ENCODE results near the gene AUTS2. TPM values are rescaled to one million over a fixed set of nuclear protein-coding genes. Genes with fewer than 3 reads are reported as not detected.

AUTS2 gene
- total RNA-seq, 1 experiment from 2014 or later = 256 TPM

- Mint-ChIP-seq H3K27me3 (ENCODE audit: low read depth) (peaks cover 10% of the 10 kb centered on the region; the same call in 1 of the 2 replicates), H3K4me1 (peaks cover 27 to 29% of the 10 kb centered on the region in 2 experiments), H3K27ac (no peak overlapping the region), H3K4me3 (no peak overlapping the region), H3K36me3 (ENCODE audit: insufficient read depth in 1 of 3, low read depth in 3 of 3) (no peaks in the 10 kb centered on the region), H3K9me3 (no peaks in the 10 kb centered on the region)
- H3K56ac ChIP-seq (ENCODE audit: insufficient read length, low read depth, low read length) = no peak overlapping the region
- H3K4me2 ChIP-seq (ENCODE audit: insufficient read depth, insufficient read length, low read length) = no peak overlapping the region
- no peak overlapping the region for H3K18ac ChIP-seq (ENCODE audit: insufficient read length, low read depth, low read length)
- H4K20me1 ChIP-seq (ENCODE audit: control insufficient read depth, insufficient read depth, insufficient read length) = no peaks in the 10 kb centered on the region
- no peaks in the 10 kb centered on the region for H3K79me1 ChIP-seq (ENCODE audit: insufficient read depth, low read depth, low read length, poor library complexity, severe bottlenecking)
- no peak for TF ChIP-seq CTCF (conservative IDR thresholded peaks at IDR 0.05)
- H2BK5ac ChIP-seq (ENCODE audit: insufficient read length, low read length) = no peak overlapping the region
- no peak for DNase-seq
- H3K9me3 ChIP-seq (ENCODE audit: control insufficient read depth, low read depth, low read length) = no peaks in the 10 kb centered on the region
- no peak overlapping the region for H4K8ac ChIP-seq (replicated peaks; ENCODE audit: insufficient read length, low read depth, low read length)
- H2BK12ac ChIP-seq (ENCODE audit: insufficient read length, low read depth, low read length) = no peak overlapping the region
- H3T11ph ChIP-seq (ENCODE audit: low read length) = no peak overlapping the region
- no peaks in the 10 kb centered on the region for H3K79me2 ChIP-seq (ENCODE audit: insufficient read depth, low read length)
- H3K4me1 ChIP-seq (ENCODE audit: insufficient read depth, low read length) = peaks cover 5% of the 10 kb centered on the region; the same call in 1 of the 2 replicates
- no peak overlapping the region for H2BK120ac ChIP-seq (ENCODE audit: low read depth, low read length, poor library complexity, severe bottlenecking)
- no peak overlapping the region for H2BK20ac ChIP-seq (ENCODE audit: low read depth, low read length, poor library complexity, severe bottlenecking)
- no peak overlapping the region for H3K27ac ChIP-seq (ENCODE audit: insufficient read length, low read depth, low read length)
- no peak overlapping the region for H4K91ac ChIP-seq (ENCODE audit: insufficient read length, low read depth, low read length)
- no peaks in the 10 kb centered on the region for H3K27me3 ChIP-seq (ENCODE audit: insufficient read depth, low read length)
- H3K9ac ChIP-seq (ENCODE audit: extremely low read depth, insufficient read length, low read length) = no peak overlapping the region
- no peaks in the 10 kb centered on the region for H3K23me2 ChIP-seq (ENCODE audit: insufficient read length, low read depth, low read length, poor library complexity, severe bottlenecking)
- H2AK5ac ChIP-seq (ENCODE audit: insufficient read length, low read length) = no peak overlapping the region
- H3K23ac ChIP-seq (ENCODE audit: insufficient read length, low read depth, low read length) = no peak overlapping the region
- H3K14ac ChIP-seq (ENCODE audit: insufficient read depth, low read length) = no peak overlapping the region
- no peak overlapping the region for H2BK15ac ChIP-seq (ENCODE audit: low read depth, low read length)
- no CpG with 5 or more reads among the region's 2 CpGs for WGBS (ENCODE audit: extremely low coverage, insufficient read length, low lambda C conversion rate)
- H2AFZ ChIP-seq (ENCODE audit: low read length) = no peak overlapping the region
- H3K4ac ChIP-seq (ENCODE audit: low read depth, low read length) = no peak overlapping the region
- no peak overlapping the region for H4K5ac ChIP-seq (ENCODE audit: insufficient read length, low read depth, low read length)
Measured at GRCh38 chr7:69843653-69844052, 245.4 kb downstream of the AUTS2 start.

Data from H9 (cell line).